Hepatocyte (in vitro differentiated cells): Measurements from ENCODE around the gene METTL25B.

Experiments
- CTCF ChIP-seq: fragments of 200-600 bp; sonication (generic); IDR thresholded peaks from 2 replicates; pipeline ENCODE4 v1.5.1; 2016; ENCODE audit warnings: antibody characterized with exemption, mild to moderate bottlenecking; ENCODE audit not compliant: poor library complexity
- EZH2phosphoT487 ChIP-seq: fragments of 200-600 bp; sonication (generic); IDR thresholded peaks from one replicate; pipeline ENCODE4 v1.6.1; 2018; ENCODE audit warnings: antibody characterized with exemption, mild to moderate bottlenecking, low read depth, moderate library complexity; ENCODE audit not compliant: unreplicated experiment, severe bottlenecking

GRCh38 chr1:156708218-156708661 is 20.0 kb upstream of the METTL25B start:
- no peak for TF ChIP-seq EZH2phosphoT487
- no peak for TF ChIP-seq CTCF
